Measurements from ENCODE around the gene RTKN. TPM values are rescaled to one million over a fixed set of nuclear protein-coding genes. Genes with fewer than 3 reads are reported as not detected.
"Not testable (repeated sequence)": the region's sequence is repeated elsewhere in the genome, so short reads cannot be mapped to it uniquely, and the experiment has no call there.

RTKN gene, protein sequence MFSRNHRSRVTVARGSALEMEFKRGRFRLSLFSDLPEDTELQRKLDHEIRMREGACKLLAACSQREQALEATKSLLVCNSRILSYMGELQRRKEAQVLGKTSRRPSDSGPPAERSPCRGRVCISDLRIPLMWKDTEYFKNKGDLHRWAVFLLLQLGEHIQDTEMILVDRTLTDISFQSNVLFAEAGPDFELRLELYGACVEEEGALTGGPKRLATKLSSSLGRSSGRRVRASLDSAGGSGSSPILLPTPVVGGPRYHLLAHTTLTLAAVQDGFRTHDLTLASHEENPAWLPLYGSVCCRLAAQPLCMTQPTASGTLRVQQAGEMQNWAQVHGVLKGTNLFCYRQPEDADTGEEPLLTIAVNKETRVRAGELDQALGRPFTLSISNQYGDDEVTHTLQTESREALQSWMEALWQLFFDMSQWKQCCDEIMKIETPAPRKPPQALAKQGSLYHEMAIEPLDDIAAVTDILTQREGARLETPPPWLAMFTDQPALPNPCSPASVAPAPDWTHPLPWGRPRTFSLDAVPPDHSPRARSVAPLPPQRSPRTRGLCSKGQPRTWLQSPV
- 31.1 TPM for polyA plus RNA-seq (2013, experiment 1 of 2)
- 32.5 TPM for polyA plus RNA-seq (2013, experiment 2 of 2)

- peak within 1 kb of the TSS; percentile 87 for H3K9ac ChIP-seq (ENCODE audit: low read depth, low read length)
- H3K36me3 ChIP-seq (ENCODE audit: insufficient read depth, low read length) = peaks cover 6% of the 10 kb centered on the region; the same call in 1 of the 2 replicates
- WGBS = under 1% methylated on average over 75 of the region's 75 CpGs
- peaks cover 4% of the 10 kb centered on the region; the same call in 1 of the 2 replicates for H3K27me3 ChIP-seq (ENCODE audit: insufficient read depth, low read length)
- peak within 1 kb of the TSS; percentile 99 for H3K27ac ChIP-seq (ENCODE audit: low read depth, low read length)
- peak within 1 kb of the TSS; percentile 72 for H3K4me3 ChIP-seq (ENCODE audit: low read length)
- peaks cover 29% of the 10 kb centered on the region for H3K4me1 ChIP-seq (ENCODE audit: insufficient read depth, low read length)
- no peaks in the 10 kb centered on the region for H3K9me3 ChIP-seq (ENCODE audit: insufficient read depth, low read depth, low read length)
Measured at GRCh38 chr2:74441690-74442482, at the start of gene RTKN. TSS of gene RTKN (minus strand) at chr2:74441937. CDS start at chr2:74441816, 121 bp downstream.

DNA sequence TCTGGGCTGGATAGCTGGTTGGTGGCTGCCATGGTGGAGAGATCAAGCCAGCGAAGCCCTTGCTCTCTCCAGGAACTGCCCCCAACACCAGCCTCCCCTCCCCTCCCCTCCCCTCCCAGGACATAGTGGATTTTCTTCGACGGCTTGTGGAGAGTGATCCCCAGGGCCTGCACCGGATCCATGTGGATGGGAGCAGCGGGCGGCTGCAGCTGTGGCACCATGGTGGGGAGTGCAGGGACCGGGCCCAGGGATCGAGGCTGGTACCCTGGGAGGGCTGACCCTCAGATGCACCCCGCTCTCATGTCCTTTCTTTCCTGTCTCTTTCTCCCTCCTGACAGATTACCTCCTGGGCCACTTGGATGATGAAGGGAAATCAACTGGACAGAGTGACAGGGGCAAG is 48.2 kb upstream of the RTKN start:
- no peak overlapping the region for H3K9ac ChIP-seq (ENCODE audit: low read depth, low read length)
- H3K27ac ChIP-seq (ENCODE audit: low read depth, low read length) = no peak overlapping the region
- 93% methylated on average over 9 of the region's 9 CpGs for WGBS
- no peak overlapping the region for H3K4me3 ChIP-seq (ENCODE audit: low read length)
- H3K27me3 ChIP-seq (ENCODE audit: insufficient read depth, low read length) = peaks cover 1% of the 10 kb centered on the region; the same call in 1 of the 2 replicates
- no peaks in the 10 kb centered on the region for H3K9me3 ChIP-seq (ENCODE audit: insufficient read depth, low read depth, low read length)
- H3K4me1 ChIP-seq (ENCODE audit: insufficient read depth, low read length) = no peaks in the 10 kb centered on the region
- peaks cover 59% of the 10 kb centered on the region for H3K36me3 ChIP-seq (ENCODE audit: insufficient read depth, low read length)

GRCh38 chr2:74488643-74489481 is 47.1 kb upstream of the RTKN start:
- no peaks in the 10 kb centered on the region for H3K9me3 ChIP-seq (ENCODE audit: insufficient read depth, low read depth, low read length)
- H3K4me3 ChIP-seq (ENCODE audit: low read length) = no peak overlapping the region
- H3K36me3 ChIP-seq (ENCODE audit: insufficient read depth, low read length) = peaks cover 55% of the 10 kb centered on the region
- H3K27ac ChIP-seq (ENCODE audit: low read depth, low read length) = no peak overlapping the region
- no peaks in the 10 kb centered on the region for H3K27me3 ChIP-seq (ENCODE audit: insufficient read depth, low read length)
- H3K4me1 ChIP-seq (ENCODE audit: insufficient read depth, low read length) = no peaks in the 10 kb centered on the region
- 93% methylated on average over 9 of the region's 9 CpGs for WGBS
- no peak overlapping the region for H3K9ac ChIP-seq (ENCODE audit: low read depth, low read length)

DNA sequence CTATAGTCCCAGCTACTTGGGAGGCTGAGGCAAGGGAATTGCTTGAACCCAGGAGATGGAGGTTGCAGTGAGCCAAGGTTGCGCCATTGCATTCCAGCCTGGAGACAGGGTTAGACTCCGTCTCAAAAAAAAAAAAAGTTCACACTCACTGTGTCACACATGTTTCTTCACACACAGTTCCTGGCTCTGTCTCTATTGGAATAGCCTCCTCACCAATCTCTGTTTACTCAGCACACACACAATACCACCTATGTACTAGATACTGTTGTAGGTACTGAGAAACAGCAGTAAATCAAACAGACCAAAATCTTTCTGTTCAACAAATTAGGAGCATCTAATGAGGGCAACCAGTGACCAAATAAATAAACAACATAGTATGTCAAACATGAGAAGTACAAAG is 44.4 kb upstream of the RTKN start:
- Histone ChIP-seq H3K4me3 (ENCODE audit: low read length) (no peak overlapping the region), H3K9me3 (ENCODE audit: insufficient read depth, low read depth, low read length) (no peaks in the 10 kb centered on the region), H3K27ac (ENCODE audit: low read depth, low read length) (no peak overlapping the region), H3K27me3 (ENCODE audit: insufficient read depth, low read length) (no peaks in the 10 kb centered on the region), H3K9ac (ENCODE audit: low read depth, low read length) (no peak overlapping the region), H3K4me1 (ENCODE audit: insufficient read depth, low read length) (0 out of 2 replicates have a peak, but pooled peaks cover 3% of the 10 kb centered on the region), H3K36me3 (ENCODE audit: insufficient read depth, low read length) (peaks cover 28% of the 10 kb centered on the region)
- WGBS = 98% methylated on average over 2 of the region's 2 CpGs

DNA sequence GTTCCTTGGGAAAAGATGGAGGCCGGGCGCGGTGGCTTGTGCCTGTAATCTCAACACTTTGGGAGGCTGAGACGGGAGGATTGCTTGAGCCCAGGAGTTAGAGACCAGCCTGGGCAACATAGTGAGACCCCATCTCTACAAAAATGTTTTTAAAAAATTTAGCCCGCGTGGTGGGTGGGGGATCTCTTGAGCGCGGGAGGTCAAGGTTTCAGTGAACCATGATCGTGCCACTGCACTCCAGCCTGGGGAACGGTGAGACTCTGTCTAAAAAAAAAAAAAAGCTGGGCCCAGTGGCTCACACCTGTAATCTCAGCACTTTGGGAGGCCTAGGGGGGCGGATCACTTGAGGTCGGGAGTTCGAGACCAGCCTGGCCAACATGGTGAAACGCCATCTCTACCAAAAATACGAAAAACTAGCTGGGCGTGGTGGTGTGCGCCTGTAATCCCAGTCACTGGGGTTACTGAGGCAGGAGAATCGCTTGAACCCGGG is 42.0 kb upstream of the RTKN start:
- Histone ChIP-seq H3K4me3 (ENCODE audit: low read length) (peak overlapping the region; percentile 83), H3K9ac (ENCODE audit: low read depth, low read length) (0 out of 2 replicates have a peak overlapping the region, but pooled peaks have one; percentile 84), H3K36me3 (ENCODE audit: insufficient read depth, low read length) (peaks cover 35% of the 10 kb centered on the region)
- not testable (repeated sequence) for H3K27ac ChIP-seq (ENCODE audit: low read depth, low read length); H3K4me1 ChIP-seq (ENCODE audit: insufficient read depth, low read length); H3K9me3 ChIP-seq (ENCODE audit: insufficient read depth, low read depth, low read length); H3K27me3 ChIP-seq (ENCODE audit: insufficient read depth, low read length)
- 86% methylated on average over 19 of the region's 19 CpGs for WGBS

GRCh38 chr2:74482801-74483674 is 41.3 kb upstream of the RTKN start, which contains the start of the genes CCDC142 and TTC31:
TSS of gene CCDC142 (minus strand) at chr2:74482998. CDS start at chr2:74482837, 161 bp downstream.
TSS of gene TTC31 (plus strand) at chr2:74483081. CDS start at chr2:74483096, 15 bp downstream.
- Histone ChIP-seq H3K27ac (ENCODE audit: low read depth, low read length) (peak within 1 kb of the TSS; percentile 73), H3K4me3 (ENCODE audit: low read length) (peak within 1 kb of the TSS; percentile 83), H3K36me3 (ENCODE audit: insufficient read depth, low read length) (peaks cover 33% of the 10 kb centered on the region), H3K9ac (ENCODE audit: low read depth, low read length) (peak within 1 kb of the TSS; percentile 84), H3K27me3 (ENCODE audit: insufficient read depth, low read length) (no peaks in the 10 kb centered on the region), H3K9me3 (ENCODE audit: insufficient read depth, low read depth, low read length) (no peaks in the 10 kb centered on the region), H3K4me1 (ENCODE audit: insufficient read depth, low read length) (0 out of 2 replicates have a peak, but pooled peaks cover 3% of the 10 kb centered on the region)
- WGBS = 3% methylated on average over 50 of the region's 50 CpGs

DNA sequence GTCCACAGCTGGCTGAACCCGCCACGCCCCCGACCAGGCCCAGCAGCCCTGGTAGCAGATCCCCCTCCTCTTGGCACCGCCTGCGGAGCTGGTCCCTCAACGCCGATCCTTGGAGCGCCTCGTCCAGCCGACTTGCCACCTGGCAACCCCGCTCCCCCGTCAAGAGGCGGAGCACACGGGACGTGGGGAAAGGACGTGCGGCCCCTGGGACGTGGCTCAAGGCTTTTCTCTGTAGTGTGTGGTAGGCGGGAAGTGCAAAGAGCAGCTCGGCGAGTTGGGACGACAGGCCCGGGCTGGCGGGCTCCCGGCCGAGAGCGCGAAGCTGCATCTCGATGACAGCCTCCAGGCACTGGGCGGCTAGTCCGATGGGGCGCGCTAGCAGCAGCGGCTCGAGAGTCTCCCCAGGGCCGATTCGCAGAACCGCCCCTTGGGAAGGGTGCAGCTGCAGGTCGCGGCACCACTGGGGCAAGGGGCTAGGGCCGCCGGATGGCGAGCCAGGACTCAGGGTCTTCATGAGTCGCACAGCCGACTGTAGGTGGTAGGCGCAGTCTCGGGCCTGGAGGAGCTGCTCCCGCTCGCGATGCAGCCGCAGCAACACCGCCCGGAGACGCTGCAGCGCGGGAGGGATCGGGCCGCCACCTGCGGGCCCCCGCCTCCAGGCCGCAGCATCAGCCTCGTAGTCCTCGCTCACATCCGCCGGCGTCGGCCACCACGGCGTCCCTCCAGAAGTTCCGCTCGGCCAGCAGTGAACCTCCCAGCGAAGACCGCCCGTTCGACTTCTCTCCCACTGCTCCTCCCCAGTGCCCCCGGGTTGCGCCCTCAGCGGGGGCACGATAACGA is 40.4 kb upstream of the RTKN start:
- Histone ChIP-seq H3K27ac (ENCODE audit: low read depth, low read length) (peak overlapping the region; percentile 47; the same call in 1 of the 2 replicates), H3K27me3 (ENCODE audit: insufficient read depth, low read length) (no peaks in the 10 kb centered on the region), H3K9me3 (ENCODE audit: insufficient read depth, low read depth, low read length) (no peaks in the 10 kb centered on the region), H3K36me3 (ENCODE audit: insufficient read depth, low read length) (peaks cover 35% of the 10 kb centered on the region), H3K4me3 (ENCODE audit: low read length) (peak overlapping the region; percentile 83), H3K9ac (ENCODE audit: low read depth, low read length) (peak overlapping the region; percentile 84), H3K4me1 (ENCODE audit: insufficient read depth, low read length) (0 out of 2 replicates have a peak, but pooled peaks cover 3% of the 10 kb centered on the region)
- 1% methylated on average over 80 of the region's 80 CpGs for WGBS

- 91% methylated on average over 3 of the region's 3 CpGs for WGBS
- Histone ChIP-seq H3K4me1 (ENCODE audit: insufficient read depth, low read length) (0 out of 2 replicates have a peak, but pooled peaks cover 3% of the 10 kb centered on the region), H3K36me3 (ENCODE audit: insufficient read depth, low read length) (peaks cover 34% of the 10 kb centered on the region), H3K27ac (ENCODE audit: low read depth, low read length) (no peak overlapping the region), H3K9me3 (ENCODE audit: insufficient read depth, low read depth, low read length) (no peaks in the 10 kb centered on the region), H3K4me3 (ENCODE audit: low read length) (peak overlapping the region; percentile 83), H3K9ac (ENCODE audit: low read depth, low read length) (0 out of 2 replicates have a peak overlapping the region, but pooled peaks have one; percentile 84), H3K27me3 (ENCODE audit: insufficient read depth, low read length) (no peaks in the 10 kb centered on the region)
Measured at GRCh38 chr2:74481431-74481830, 39.7 kb upstream of the RTKN start.

DNA sequence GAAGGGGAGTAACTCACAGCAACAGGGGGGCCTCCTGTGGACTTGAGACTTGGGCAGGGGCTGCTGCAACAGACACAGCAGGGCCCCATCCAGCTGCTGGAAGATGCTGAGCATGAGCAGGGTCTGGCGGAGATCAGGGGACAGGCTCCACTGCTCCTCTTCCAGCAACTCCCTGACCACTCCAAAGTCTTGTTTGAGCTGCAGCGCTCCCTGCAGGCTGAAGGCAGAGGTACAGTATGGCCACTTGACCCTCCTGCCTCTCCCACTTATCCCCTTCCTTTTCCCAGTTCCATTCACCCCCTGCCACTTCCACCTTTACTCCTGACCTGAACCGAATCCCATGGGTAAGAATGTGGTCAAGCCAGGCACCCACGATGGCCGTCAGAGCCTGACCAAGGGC is 33.2 kb upstream of the RTKN start:
- H3K4me1 ChIP-seq (ENCODE audit: insufficient read depth, low read length) = peaks cover 5% of the 10 kb centered on the region; the same call in 1 of the 2 replicates
- H3K27me3 ChIP-seq (ENCODE audit: insufficient read depth, low read length) = no peaks in the 10 kb centered on the region
- H3K36me3 ChIP-seq (ENCODE audit: insufficient read depth, low read length) = peaks cover 31% of the 10 kb centered on the region
- H3K9ac ChIP-seq (ENCODE audit: low read depth, low read length) = no peak overlapping the region
- H3K9me3 ChIP-seq (ENCODE audit: insufficient read depth, low read depth, low read length) = no peaks in the 10 kb centered on the region
- WGBS = 84% methylated on average over 5 of the region's 5 CpGs
- H3K27ac ChIP-seq (ENCODE audit: low read depth, low read length) = no peak overlapping the region
- no peak overlapping the region for H3K4me3 ChIP-seq (ENCODE audit: low read length)

Data from HUES64 (cell line).